Tibial artery (tissue), 4 donors: ENCODE data around the gene TAS2R41.
A peak's percentile ranks its signal among the peaks of the same experiment; 100 is the strongest.

ENCODE experiments used
- DNase-seq, 2 donors: peaks; one replicate each; pipeline ENCODE4 v3.0.0-alpha.2; 2019
- H3K27ac ChIP-seq, 2 donors: fragments of 200-600 bp; sonication (generic) in 1 of 2; 1 replicate in 1 of 2; 2 replicates in 1 of 2; pipeline ENCODE4 v1.5.1; 2018 to 2019; ENCODE audit warnings: mild to moderate bottlenecking in 1 of 2
- H3K27me3 ChIP-seq, 2 donors: fragments of 200-600 bp; sonication (generic) in 1 of 2; one replicate each; pipeline versions ENCODE4 v1.5.1 to v1.6.0; 2016 to 2019
- H3K36me3 ChIP-seq, 3 donors: fragments of 200-600 bp; sonication (generic) in 2 of 3; one replicate each; pipeline ENCODE4 v1.5.1; 2016 to 2019; ENCODE audit warnings: mild to moderate bottlenecking in 2 of 3
- H3K4me1 ChIP-seq, 4 donors: fragments of 200-600 bp; sonication (generic) in 2 of 4; 1 replicate in 3 of 4; 2 replicates in 1 of 4; pipeline ENCODE4 v1.5.1; 2016 to 2019
- H3K4me3 ChIP-seq, 2 donors: fragments of 200-600 bp; sonication (generic) in 1 of 2; 1 replicate in 1 of 2; 2 replicates in 1 of 2; pipeline ENCODE4 v1.5.1; 2018 to 2019; ENCODE audit warnings: mild to moderate bottlenecking in 2 of 2
- H3K9me3 ChIP-seq, 3 donors: fragments of 200-600 bp; sonication (generic) in 1 of 3; one replicate each; pipeline ENCODE4 v1.5.1; 2016 to 2019
- CTCF ChIP-seq, 2 experiments: fragments of 200-600 bp in 1 of 2; fragments of 450-650 bp in 1 of 2; IDR thresholded peaks; one replicate each; pipeline ENCODE4 v1.5.1; 2017 to 2019; ENCODE audit warnings: antibody characterized with exemption in 2 of 2, mild to moderate bottlenecking in 1 of 2, moderate library complexity in 1 of 2
- intact Hi-C: fragments of 100-400 bp; cut with DNase I; formaldehyde crosslinking; loops from one replicate; pipeline ENCODE4 v1.15.0; 2023; ENCODE audit warnings: low total_unique reads

TAS2R41 gene

GRCh38 chr7:143456992-143457793, 20.5 kb upstream of the TAS2R41 start:
- no peak overlapping the region for H3K27ac ChIP-seq
- TF ChIP-seq CTCF (IDR thresholded peaks at IDR 0.05): no peak
- intact Hi-C loops: no loop called here

GRCh38 chr7:143458263-143458662, 19.4 kb upstream of the TAS2R41 start:
- Histone ChIP-seq H3K9me3 (no peaks in the 10 kb centered on the region), H3K27ac (no peak overlapping the region), H3K27me3 (no peaks in the 10 kb centered on the region), H3K4me3 (no peak overlapping the region), H3K4me1 (no peaks in the 10 kb centered on the region), H3K36me3 (no peaks in the 10 kb centered on the region)
- intact Hi-C loops: no loop called here
- peak in 1 of 2 donors; percentile 30 for DNase-seq
- TF ChIP-seq CTCF (IDR thresholded peaks at IDR 0.05): no peak

More at GRCh38 chr7:143456992-143457793, 20.5 kb upstream of the TAS2R41 start:
- Histone ChIP-seq H3K4me3 (no peak overlapping the region), H3K4me1 (no peaks in the 10 kb centered on the region), H3K36me3 (no peaks in the 10 kb centered on the region), H3K27me3 (no peaks in the 10 kb centered on the region), H3K9me3 (no peaks in the 10 kb centered on the region)
- no peak for DNase-seq

GRCh38 chr7:143458681-143459080, 19.0 kb upstream of the TAS2R41 start:
- no peaks in the 10 kb centered on the region for H3K4me1 ChIP-seq
- TF ChIP-seq CTCF (IDR thresholded peaks at IDR 0.05): no peak
- intact Hi-C loops: no loop called here
- H3K27me3 ChIP-seq: no peaks in the 10 kb centered on the region
- no peaks in the 10 kb centered on the region for H3K36me3 ChIP-seq
- DNase-seq: no peak
- no peaks in the 10 kb centered on the region for H3K9me3 ChIP-seq
- H3K4me3 ChIP-seq: no peak overlapping the region
- no peak overlapping the region for H3K27ac ChIP-seq

- Histone ChIP-seq H3K4me1 (no peaks in the 10 kb centered on the region), H3K36me3 (no peaks in the 10 kb centered on the region), H3K27me3 (no peaks in the 10 kb centered on the region), H3K27ac (no peak overlapping the region), H3K9me3 (no peaks in the 10 kb centered on the region), H3K4me3 (no peak overlapping the region)
- intact Hi-C loops: no loop called here
- no peak for DNase-seq
- TF ChIP-seq CTCF (IDR thresholded peaks at IDR 0.05): no peak
These were observed 18.3 kb upstream of the TAS2R41 start for GRCh38 chr7:143459359-143459758.

- no peak overlapping the region for H3K4me3 ChIP-seq
- H3K9me3 ChIP-seq: no peaks in the 10 kb centered on the region
- H3K36me3 ChIP-seq: no peaks in the 10 kb centered on the region
- no peak for DNase-seq
- intact Hi-C loops: no loop called here
- H3K27ac ChIP-seq: no peak overlapping the region
- H3K4me1 ChIP-seq: no peaks in the 10 kb centered on the region
- H3K27me3 ChIP-seq: no peaks in the 10 kb centered on the region
- no peak for TF ChIP-seq CTCF (IDR thresholded peaks at IDR 0.05)
These were observed 17.2 kb upstream of the TAS2R41 start for GRCh38 chr7:143460271-143460979.
